Lower leg skin (tissue), 4 donors: ENCODE measurements around the gene RNASE7. TPM values are rescaled to one million over a fixed set of nuclear protein-coding genes. Genes with fewer than 3 reads are reported as not detected.
A peak's percentile ranks its signal among the peaks of the same experiment; 100 is the strongest.

ENCODE experiments used
- DNase-seq, 2 donors: peaks; one replicate each; pipeline ENCODE4 v3.0.0-alpha.2; 2019; ENCODE audit warnings: low spot score in 2 of 2
- H3K4me3 ChIP-seq: fragments of 200-600 bp; sonication (generic); 2 replicates; pipeline ENCODE4 v1.5.1; 2017; ENCODE audit warnings: mild to moderate bottlenecking, low read depth; ENCODE audit not compliant: poor library complexity, severe bottlenecking
- CTCF ChIP-seq, 3 donors: fragments of 450-650 bp; IDR thresholded peaks; one replicate each; pipeline ENCODE4 v1.5.1; 2016; ENCODE audit warnings: antibody characterized with exemption in 3 of 3, mild to moderate bottlenecking in 3 of 3, moderate library complexity in 2 of 3
- POLR2A ChIP-seq, 2 donors: fragments of 450-650 bp; IDR thresholded peaks; one replicate each; pipeline ENCODE4 v1.6.1; 2016 to 2017; ENCODE audit warnings: antibody characterized with exemption in 2 of 2, mild to moderate bottlenecking in 1 of 2, moderate library complexity in 1 of 2
- WGBS, 2 donors: methylation state at CpG; one replicate each; pipeline ENCODE4 v1.1.5; 2018; 5-methylcytosine and 5-hydroxymethylcytosine counted together
- intact Hi-C: fragments of 100-400 bp; cut with DNase I; formaldehyde crosslinking; loops from one replicate; pipeline ENCODE4 v1.15.0; 2023; ENCODE audit warnings: low total_unique reads
- total RNA-seq, 4 donors: library from RNA; depleted of rRNA; stranded (reverse); fragments of >200 nt; gene quantifications; one replicate each; pipeline ENCODE4 v1.1.0, GENCODE V29; 2016

Gene RNASE7
- total RNA-seq, 4 donors from 2014 or later: 34.1 to 83.3 (median 47.8) TPM

- WGBS, 2 donors: 41 to 54% methylated on average over 13 to 19 of the region's 19 CpGs
- H3K4me3 ChIP-seq: no peak overlapping the region
- peak in 1 of 2 donors; percentile 80 for DNase-seq
- TF ChIP-seq CTCF (IDR thresholded peaks at IDR 0.05) (no peak), POLR2A (IDR thresholded peaks at IDR 0.05) (no peak)
- intact Hi-C loops: no loop called here
Observed at GRCh38 chr14:21087294-21088091, 45.3 kb downstream of the RNASE7 start.

GRCh38 chr14:21088687-21089086, 46.5 kb downstream of the RNASE7 start:
- 75 to 86% methylated on average over 4 of the region's 4 CpGs for WGBS, 2 donors
- no peak overlapping the region for H3K4me3 ChIP-seq
- no peak for DNase-seq
- intact Hi-C loops: no loop called here
- no peak for TF ChIP-seq CTCF (IDR thresholded peaks at IDR 0.05)
- TF ChIP-seq POLR2A (IDR thresholded peaks at IDR 0.05): no peak

- DNase-seq: no peak
- no peak overlapping the region for H3K4me3 ChIP-seq
- 34 to 46% methylated on average over 1 of the region's 1 CpG for WGBS, 2 donors
- intact Hi-C loops: no loop called here
- TF ChIP-seq POLR2A (IDR thresholded peaks at IDR 0.05) (no peak), CTCF (IDR thresholded peaks at IDR 0.05) (no peak)
Observed at GRCh38 chr14:21089271-21089670, 47.1 kb downstream of the RNASE7 start.

- intact Hi-C loops: loop anchor here (10.0 kb wide), 1 partner anchor 75 kb away; no protein-coding TSS in a partner anchor
- no peak for TF ChIP-seq POLR2A (IDR thresholded peaks at IDR 0.05)
- TF ChIP-seq CTCF (IDR thresholded peaks at IDR 0.05): no peak
- no peak for DNase-seq
- no peak overlapping the region for H3K4me3 ChIP-seq
- 83 to 86% methylated on average over 5 of the region's 5 CpGs for WGBS, 2 donors
Observed at GRCh38 chr14:21089877-21090193, 47.7 kb downstream of the RNASE7 start.

- H3K4me3 ChIP-seq: no peak overlapping the region
- TF ChIP-seq CTCF (IDR thresholded peaks at IDR 0.05) (no peak), POLR2A (IDR thresholded peaks at IDR 0.05) (no peak)
- WGBS, 2 donors: 89 to 90% methylated on average over 35 to 39 of the region's 45 CpGs
- no peak for DNase-seq
- intact Hi-C loops: loop anchor here (10.0 kb wide), 1 partner anchor 76 kb away; no protein-coding TSS in a partner anchor
Observed at GRCh38 chr14:21090194-21090939, 48.2 kb downstream of the RNASE7 start.
